Esophagus muscularis mucosa (tissue), 4 donors: ENCODE data around the gene DUT.

Experiments used
- EP300 ChIP-seq: sonication (generic); formaldehyde crosslinking; IDR thresholded peaks from one replicate; pipeline ENCODE4 v1.6.1; 2017; ENCODE audit warnings: antibody characterized with exemption
- POLR2A ChIP-seq: fragments of 450-650 bp; IDR thresholded peaks from one replicate; pipeline ENCODE4 v1.6.1; 2017; ENCODE audit warnings: antibody characterized with exemption, moderate library complexity, mild to moderate bottlenecking, low read depth
- POLR2AphosphoS5 ChIP-seq, 2 donors: sonication (generic); formaldehyde crosslinking; IDR thresholded peaks; one replicate each; pipeline ENCODE4 v1.6.1; 2017; ENCODE audit warnings: antibody characterized with exemption in 2 of 2
- TF ChIP-seq, protein P1 (sequence below), 3 experiments: fragments of 200-600 bp in 2 of 3; fragments of 450-650 bp in 1 of 3; sonication (generic) in 2 of 3; IDR thresholded peaks; one replicate each; pipeline ENCODE4 v1.5.1; 2017 to 2019; ENCODE audit warnings: antibody characterized with exemption in 3 of 3, mild to moderate bottlenecking in 2 of 3, moderate library complexity in 1 of 3

GRCh38 chr15:48373821-48374451, 42.7 kb downstream of the DUT start:
- TF ChIP-seq POLR2AphosphoS5 (IDR thresholded peaks at IDR 0.05), result no peak
- TF ChIP-seq, protein P1, sequence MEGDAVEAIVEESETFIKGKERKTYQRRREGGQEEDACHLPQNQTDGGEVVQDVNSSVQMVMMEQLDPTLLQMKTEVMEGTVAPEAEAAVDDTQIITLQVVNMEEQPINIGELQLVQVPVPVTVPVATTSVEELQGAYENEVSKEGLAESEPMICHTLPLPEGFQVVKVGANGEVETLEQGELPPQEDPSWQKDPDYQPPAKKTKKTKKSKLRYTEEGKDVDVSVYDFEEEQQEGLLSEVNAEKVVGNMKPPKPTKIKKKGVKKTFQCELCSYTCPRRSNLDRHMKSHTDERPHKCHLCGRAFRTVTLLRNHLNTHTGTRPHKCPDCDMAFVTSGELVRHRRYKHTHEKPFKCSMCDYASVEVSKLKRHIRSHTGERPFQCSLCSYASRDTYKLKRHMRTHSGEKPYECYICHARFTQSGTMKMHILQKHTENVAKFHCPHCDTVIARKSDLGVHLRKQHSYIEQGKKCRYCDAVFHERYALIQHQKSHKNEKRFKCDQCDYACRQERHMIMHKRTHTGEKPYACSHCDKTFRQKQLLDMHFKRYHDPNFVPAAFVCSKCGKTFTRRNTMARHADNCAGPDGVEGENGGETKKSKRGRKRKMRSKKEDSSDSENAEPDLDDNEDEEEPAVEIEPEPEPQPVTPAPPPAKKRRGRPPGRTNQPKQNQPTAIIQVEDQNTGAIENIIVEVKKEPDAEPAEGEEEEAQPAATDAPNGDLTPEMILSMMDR (IDR thresholded peaks at IDR 0.05), result no peak
- TF ChIP-seq POLR2A, result no peak
- no peak for TF ChIP-seq EP300
